PC-9 (cell line): ENCODE measurements around the gene RNF166. TPM values are rescaled to one million over a fixed set of nuclear protein-coding genes. Genes with fewer than 3 reads are reported as not detected.

Experiments
- BruUV-seq: library from RNA; stranded (reverse); fragments of 400-500 nt; replicated peaks from 2 replicates; lab custom pipeline; 2021; lab: Mats Ljungman, UMichigan
- CTCF ChIA-PET: fragments of 300-600 bp; sonication (Branson Sonifier 250); formaldehyde crosslinking; loops from one replicate; lab custom pipeline; 2022; ENCODE audit warnings: antibody characterized with exemption; lab: Charles Lee
- POLR2A ChIA-PET: fragments of 300-600 bp; sonication (Branson Sonifier 250); formaldehyde crosslinking; loops from one replicate; lab custom pipeline; 2022; ENCODE audit warnings: antibody characterized with exemption; ENCODE audit not compliant: unreplicated experiment; lab: Charles Lee
- DNase-seq, 2 experiments: peaks; one replicate each; pipeline versions ENCODE4 v3.0.0 to v3.0.0-alpha.2; 2015 to 2022; ENCODE audit warnings: mixed read lengths in 1 of 2
- H2AFZ ChIP-seq: fragments of 200-600 bp; sonication (generic); 2 replicates; pipeline ENCODE4 v1.8.1; 2017; ENCODE audit warnings: antibody characterized with exemption
- H3F3A ChIP-seq: fragments of 200-600 bp; sonication (generic); 2 replicates; pipeline ENCODE4 v1.8.1; 2017; ENCODE audit warnings: antibody characterized with exemption, mild to moderate bottlenecking, low read depth; ENCODE audit not compliant: insufficient read depth
- H3K27ac ChIP-seq: fragments of 200-600 bp; sonication (generic); 2 replicates; pipeline ENCODE4 v1.6.1; 2016; ENCODE audit warnings: mixed run types
- H3K27me3 ChIP-seq: fragments of 200-600 bp; sonication (generic); 2 replicates; pipeline ENCODE4 v1.6.1; 2016; ENCODE audit warnings: low read depth, mixed run types; ENCODE audit not compliant: insufficient read depth
- H3K36me3 ChIP-seq: fragments of 200-600 bp; sonication (generic); 2 replicates; pipeline ENCODE4 v1.6.1; 2016; ENCODE audit warnings: low read depth, mixed run types
- H3K4me1 ChIP-seq: fragments of 200-600 bp; sonication (generic); replicated peaks from 2 replicates; pipeline ENCODE4 v1.6.1; 2016; ENCODE audit warnings: mixed run types; ENCODE audit not compliant: insufficient read depth
- H3K4me2 ChIP-seq: fragments of 200-600 bp; sonication (generic); 2 replicates; pipeline ENCODE4 v1.6.1; 2017; ENCODE audit warnings: mixed run types
- H3K4me3 ChIP-seq: fragments of 200-600 bp; sonication (generic); 2 replicates; pipeline ENCODE4 v1.6.1; 2016; ENCODE audit warnings: mixed run types
- H3K79me2 ChIP-seq: fragments of 200-600 bp; sonication (generic); 2 replicates; pipeline ENCODE4 v1.6.1; 2017; ENCODE audit warnings: low read depth, mixed run types
- H3K9me2 ChIP-seq: fragments of 200-600 bp; sonication (generic); 2 replicates; pipeline ENCODE4 v1.8.1; 2017; ENCODE audit warnings: mild to moderate bottlenecking; ENCODE audit not compliant: insufficient read depth
- H3K9me3 ChIP-seq: fragments of 200-600 bp; sonication (generic); 2 replicates; pipeline ENCODE4 v1.8.1; 2016; ENCODE audit warnings: low read depth; ENCODE audit not compliant: insufficient read depth
- H4K20me1 ChIP-seq: fragments of 200-600 bp; sonication (generic); 2 replicates; pipeline ENCODE4 v1.8.1; 2017; ENCODE audit not compliant: insufficient read depth
- CTCF ChIP-seq: fragments of 200-600 bp; sonication (generic); conservative IDR thresholded peaks from 2 replicates; pipeline ENCODE4 v1.6.1; 2017; ENCODE audit warnings: mixed run types, antibody characterized with exemption, mild to moderate bottlenecking, moderate library complexity
- EZH2 ChIP-seq: fragments of 200-600 bp; sonication (generic); IDR thresholded peaks from 2 replicates; pipeline ENCODE4 v1.8.0; 2017; ENCODE audit warnings: antibody characterized with exemption, low read depth
- intact Hi-C: fragments of 100-400 bp; cut with micrococcal nuclease; formaldehyde crosslinking; loops from one replicate; pipeline ENCODE4 v1.10.0; 2022; ENCODE audit not compliant: unreplicated experiment
- total RNA-seq: library from RNA; stranded (reverse); gene quantifications from 2 replicates; pipeline ENCODE4 v1.2.3, GENCODE V29; 2021

RNF166 gene
- total RNA-seq, 1 experiment from 2014 or later, result 29.4 TPM

- Histone ChIP-seq H3F3A (peaks cover 25% of the 10 kb centered on the region; the same call in 1 of the 2 replicates), H3K79me2 (0 out of 2 replicates have a peak, but pooled peaks cover 5% of the 10 kb centered on the region), H3K4me1 (0 out of 2 replicates have a peak, but pooled peaks cover 5% of the 10 kb centered on the region), H4K20me1 (peaks cover 14% of the 10 kb centered on the region), H3K4me2 (no peak overlapping the region), H3K4me3 (no peak overlapping the region), H3K36me3 (no peaks in the 10 kb centered on the region; the same call in 1 of the 2 replicates), H2AFZ (no peak overlapping the region), H3K9me3 (no peaks in the 10 kb centered on the region), H3K27ac (no peak overlapping the region), H3K9me2 (no peaks in the 10 kb centered on the region), H3K27me3 (no peaks in the 10 kb centered on the region)
- TF ChIP-seq EZH2 (no peak), CTCF (no peak)
- no peak for DNase-seq
- CTCF ChIA-PET, result no interaction called here
- intact Hi-C loops, result no loop called here
- BruUV-seq, result no TSS peak
- POLR2A ChIA-PET, result no interaction called here
Observed at GRCh38 chr16:88712362-88712979, 6.3 kb upstream of the RNF166 start.

- H3K4me2 ChIP-seq, result no peak overlapping the region
- no peaks in the 10 kb centered on the region for H3K27me3 ChIP-seq
- 0 out of 2 replicates have a peak, but pooled peaks cover 9% of the 10 kb centered on the region for H3K4me1 ChIP-seq
- no peak overlapping the region for H2AFZ ChIP-seq
- POLR2A ChIA-PET, result no interaction called here
- H3K36me3 ChIP-seq, result no peaks in the 10 kb centered on the region; the same call in 1 of the 2 replicates
- no peak for DNase-seq
- no peaks in the 10 kb centered on the region for H3K9me2 ChIP-seq
- no peak overlapping the region for H3K27ac ChIP-seq
- peaks cover 14% of the 10 kb centered on the region for H4K20me1 ChIP-seq
- CTCF ChIA-PET, result no interaction called here
- H3F3A ChIP-seq, result peaks cover 31% of the 10 kb centered on the region; the same call in 1 of the 2 replicates
- TF ChIP-seq CTCF, result no peak
- no peak for TF ChIP-seq EZH2
- BruUV-seq, result no TSS peak
- intact Hi-C loops, result no loop called here
- H3K9me3 ChIP-seq, result no peaks in the 10 kb centered on the region
- peaks cover 10% of the 10 kb centered on the region; the same call in 1 of the 2 replicates for H3K79me2 ChIP-seq
- H3K4me3 ChIP-seq, result no peak overlapping the region
Observed at GRCh38 chr16:88711750-88712340, 5.6 kb upstream of the RNF166 start.

GRCh38 chr16:88710556-88710955, 4.3 kb upstream of the RNF166 start:
- CTCF ChIA-PET, result no interaction called here
- no peaks in the 10 kb centered on the region for H3K27me3 ChIP-seq
- H4K20me1 ChIP-seq, result peaks cover 14% of the 10 kb centered on the region
- H3K4me2 ChIP-seq, result no peak overlapping the region
- H3F3A ChIP-seq, result peaks cover 31% of the 10 kb centered on the region; the same call in 1 of the 2 replicates
- H3K9me2 ChIP-seq, result no peaks in the 10 kb centered on the region
- H3K4me3 ChIP-seq, result no peak overlapping the region
- peaks cover 14% of the 10 kb centered on the region; the same call in 1 of the 2 replicates for H3K79me2 ChIP-seq
- no peak for DNase-seq
- no peaks in the 10 kb centered on the region for H3K36me3 ChIP-seq
- TF ChIP-seq CTCF (no peak), EZH2 (no peak)
- H2AFZ ChIP-seq, result no peak overlapping the region
- POLR2A ChIA-PET, result no interaction called here
- no TSS peak for BruUV-seq
- 0 out of 2 replicates have a peak, but pooled peaks cover 9% of the 10 kb centered on the region for H3K4me1 ChIP-seq
- no peak overlapping the region for H3K27ac ChIP-seq
- intact Hi-C loops, result no loop called here
- no peaks in the 10 kb centered on the region for H3K9me3 ChIP-seq
